ENCODE results near the gene RBKS. TPM values are rescaled to one million over a fixed set of nuclear protein-coding genes. Genes with fewer than 3 reads are reported as not detected.

Gene RBKS
- total RNA-seq, 1 donor from 2014 or later = 1.6 TPM

DNA sequence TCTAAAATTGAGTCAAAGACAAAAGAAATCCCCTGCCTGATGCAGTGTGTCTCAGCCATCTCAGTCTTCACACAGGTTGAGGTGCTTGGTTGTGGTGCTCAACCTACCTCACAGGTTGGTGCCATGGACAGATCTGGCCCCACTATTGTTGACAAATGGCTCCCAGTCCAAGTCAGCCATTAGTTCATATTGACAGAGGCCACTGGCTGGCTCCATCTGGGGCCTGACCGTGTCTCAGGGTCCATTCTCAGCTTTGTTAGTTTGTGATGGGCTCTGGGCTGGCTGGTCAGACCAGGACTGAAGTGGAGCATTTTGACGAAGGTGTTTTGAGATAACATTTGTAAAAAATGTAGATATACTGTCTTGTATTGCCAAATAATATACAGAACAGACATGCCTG, 81.8 kb downstream of the RBKS start:
- no peaks in the 10 kb centered on the region for H4K20me1 ChIP-seq (ENCODE audit: insufficient read depth, low read length)
- H3K9me3 ChIP-seq (ENCODE audit: insufficient read depth, low read depth, low read length) = no peaks in the 10 kb centered on the region
- H3K36me3 ChIP-seq (ENCODE audit: insufficient read depth, low read length) = no peaks in the 10 kb centered on the region
- Mint-ChIP-seq H3K4me1 (ENCODE audit: low read depth, unreplicated experiment) (peaks cover 30% of the 10 kb centered on the region), H3K27ac (ENCODE audit: unreplicated experiment) (no peak overlapping the region), H3K27me3 (ENCODE audit: low read depth, unreplicated experiment) (no peaks in the 10 kb centered on the region), H3K4me3 (ENCODE audit: unreplicated experiment) (no peak overlapping the region), H3K36me3 (ENCODE audit: low read depth, unreplicated experiment) (no peaks in the 10 kb centered on the region), H3K9me3 (ENCODE audit: unreplicated experiment) (peaks cover 2% of the 10 kb centered on the region)
- H3K4me2 ChIP-seq (ENCODE audit: low read length) = no peak overlapping the region
- TF ChIP-seq, protein P1, sequence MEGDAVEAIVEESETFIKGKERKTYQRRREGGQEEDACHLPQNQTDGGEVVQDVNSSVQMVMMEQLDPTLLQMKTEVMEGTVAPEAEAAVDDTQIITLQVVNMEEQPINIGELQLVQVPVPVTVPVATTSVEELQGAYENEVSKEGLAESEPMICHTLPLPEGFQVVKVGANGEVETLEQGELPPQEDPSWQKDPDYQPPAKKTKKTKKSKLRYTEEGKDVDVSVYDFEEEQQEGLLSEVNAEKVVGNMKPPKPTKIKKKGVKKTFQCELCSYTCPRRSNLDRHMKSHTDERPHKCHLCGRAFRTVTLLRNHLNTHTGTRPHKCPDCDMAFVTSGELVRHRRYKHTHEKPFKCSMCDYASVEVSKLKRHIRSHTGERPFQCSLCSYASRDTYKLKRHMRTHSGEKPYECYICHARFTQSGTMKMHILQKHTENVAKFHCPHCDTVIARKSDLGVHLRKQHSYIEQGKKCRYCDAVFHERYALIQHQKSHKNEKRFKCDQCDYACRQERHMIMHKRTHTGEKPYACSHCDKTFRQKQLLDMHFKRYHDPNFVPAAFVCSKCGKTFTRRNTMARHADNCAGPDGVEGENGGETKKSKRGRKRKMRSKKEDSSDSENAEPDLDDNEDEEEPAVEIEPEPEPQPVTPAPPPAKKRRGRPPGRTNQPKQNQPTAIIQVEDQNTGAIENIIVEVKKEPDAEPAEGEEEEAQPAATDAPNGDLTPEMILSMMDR (IDR thresholded peaks at IDR 0.05; ENCODE audit: insufficient read depth, low read depth, low read length) = no peak
- TF ChIP-seq EZH2 (IDR thresholded peaks at IDR 0.05; ENCODE audit: insufficient read depth, low read length) = no peak
- peaks cover 24% of the 10 kb centered on the region for H3K4me1 ChIP-seq (ENCODE audit: insufficient read depth, low read length)
- no peak overlapping the region for H3K9ac ChIP-seq (ENCODE audit: low read length)
- H3K27me3 ChIP-seq (ENCODE audit: insufficient read depth, low read length) = no peaks in the 10 kb centered on the region
- no peak overlapping the region for H2AFZ ChIP-seq (ENCODE audit: low read depth, low read length)
- FAIRE-seq (no peak), DNase-seq (ENCODE audit: low read depth) (no peak)
- H3K79me2 ChIP-seq (ENCODE audit: insufficient read depth, low read length) = no peaks in the 10 kb centered on the region
- H3K4me3 ChIP-seq (ENCODE audit: insufficient read depth, low read depth, low read length) = no peak overlapping the region
- H3K27ac ChIP-seq (ENCODE audit: low read depth, low read length) = peak overlapping the region; percentile 56

DNA sequence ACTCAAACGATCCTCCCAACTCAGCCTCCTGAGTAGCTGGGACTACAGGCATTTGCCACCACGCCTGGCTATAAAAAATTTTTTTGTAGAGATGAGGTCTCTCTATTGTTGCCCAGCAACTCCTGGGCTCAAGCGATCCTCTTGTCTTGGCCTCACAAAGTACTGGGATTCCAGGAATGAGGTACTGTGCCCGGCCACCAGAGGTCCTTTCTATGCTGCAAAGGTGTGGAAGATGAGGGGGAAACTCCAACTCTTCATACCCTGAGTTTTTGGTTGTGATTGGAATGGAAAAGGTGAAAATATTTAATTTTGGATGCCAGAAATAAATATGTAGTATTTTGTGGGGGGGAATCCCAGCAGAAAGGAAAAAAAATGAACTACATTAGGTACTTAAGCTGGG, 82.7 kb downstream of the RBKS start:
- no peak overlapping the region for H3K4me3 Mint-ChIP-seq (ENCODE audit: unreplicated experiment)
- Histone ChIP-seq H2AFZ (ENCODE audit: low read depth, low read length) (no peak overlapping the region), H3K27me3 (ENCODE audit: insufficient read depth, low read length) (no peaks in the 10 kb centered on the region), H3K9me3 (ENCODE audit: insufficient read depth, low read depth, low read length) (no peaks in the 10 kb centered on the region), H3K27ac (ENCODE audit: low read depth, low read length) (no peak overlapping the region), H3K4me1 (ENCODE audit: insufficient read depth, low read length) (peaks cover 24% of the 10 kb centered on the region), H3K4me2 (ENCODE audit: low read length) (no peak overlapping the region), H4K20me1 (ENCODE audit: insufficient read depth, low read length) (no peaks in the 10 kb centered on the region), H3K9ac (ENCODE audit: low read length) (no peak overlapping the region), H3K36me3 (ENCODE audit: insufficient read depth, low read length) (no peaks in the 10 kb centered on the region), H3K4me3 (ENCODE audit: insufficient read depth, low read depth, low read length) (no peak overlapping the region), H3K79me2 (ENCODE audit: insufficient read depth, low read length) (no peaks in the 10 kb centered on the region)
- H3K4me1 Mint-ChIP-seq (ENCODE audit: low read depth, unreplicated experiment) = peaks cover 33% of the 10 kb centered on the region
- no peak overlapping the region for H3K27ac Mint-ChIP-seq (ENCODE audit: unreplicated experiment)
- DNase-seq (ENCODE audit: low read depth) (no peak), FAIRE-seq (no peak)
- H3K9me3 Mint-ChIP-seq (ENCODE audit: unreplicated experiment) = peaks cover 2% of the 10 kb centered on the region
- no peaks in the 10 kb centered on the region for H3K36me3 Mint-ChIP-seq (ENCODE audit: low read depth, unreplicated experiment)
- no peaks in the 10 kb centered on the region for H3K27me3 Mint-ChIP-seq (ENCODE audit: low read depth, unreplicated experiment)
- no peak for TF ChIP-seq EZH2 (IDR thresholded peaks at IDR 0.05; ENCODE audit: insufficient read depth, low read length)
- TF ChIP-seq, protein P1 (IDR thresholded peaks at IDR 0.05; ENCODE audit: insufficient read depth, low read depth, low read length) = peak; percentile 48

DNA sequence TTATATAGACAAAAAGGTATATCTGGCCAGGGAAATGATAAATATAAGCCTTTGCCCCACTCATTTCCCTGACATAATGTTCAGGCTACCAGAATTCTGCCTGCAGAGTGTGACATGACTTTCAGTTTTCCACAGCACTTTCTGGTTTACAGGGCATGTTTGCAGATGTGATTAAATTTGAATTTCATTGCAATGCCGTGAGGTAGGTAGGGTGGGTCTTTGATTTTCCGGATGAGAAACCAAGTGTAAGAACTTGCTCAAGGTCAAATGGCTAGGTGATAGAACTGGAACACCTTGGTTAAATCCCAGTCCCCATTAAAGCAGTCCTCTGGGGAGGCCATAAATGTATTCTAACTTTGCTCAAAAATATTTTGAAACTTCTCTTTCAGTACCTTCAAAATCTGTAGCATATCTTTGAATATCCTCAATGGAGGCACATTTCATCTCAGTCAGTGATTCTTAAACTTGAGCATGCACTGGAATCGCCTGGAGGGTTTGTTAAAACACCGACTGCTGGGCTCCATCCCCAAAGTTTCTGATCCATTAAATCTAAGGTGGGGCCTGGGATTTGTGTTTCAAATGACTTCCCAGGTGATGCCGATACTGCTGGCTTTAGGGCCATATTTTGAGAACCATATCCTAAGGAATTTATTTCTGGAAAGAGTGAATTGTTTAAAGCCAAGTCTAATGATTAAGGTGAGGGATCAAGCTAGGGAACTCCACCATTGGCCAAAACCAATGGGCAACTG, 83.7 kb downstream of the RBKS start:
- no peaks in the 10 kb centered on the region for H3K9me3 Mint-ChIP-seq (ENCODE audit: unreplicated experiment)
- Histone ChIP-seq H3K9ac (ENCODE audit: low read length) (no peak overlapping the region), H3K4me3 (ENCODE audit: insufficient read depth, low read depth, low read length) (no peak overlapping the region), H3K9me3 (ENCODE audit: insufficient read depth, low read depth, low read length) (no peaks in the 10 kb centered on the region), H2AFZ (ENCODE audit: low read depth, low read length) (no peak overlapping the region), H3K79me2 (ENCODE audit: insufficient read depth, low read length) (no peaks in the 10 kb centered on the region), H3K27ac (ENCODE audit: low read depth, low read length) (no peak overlapping the region), H3K36me3 (ENCODE audit: insufficient read depth, low read length) (no peaks in the 10 kb centered on the region), H4K20me1 (ENCODE audit: insufficient read depth, low read length) (no peaks in the 10 kb centered on the region), H3K4me2 (ENCODE audit: low read length) (no peak overlapping the region), H3K27me3 (ENCODE audit: insufficient read depth, low read length) (no peaks in the 10 kb centered on the region), H3K4me1 (ENCODE audit: insufficient read depth, low read length) (peaks cover 24% of the 10 kb centered on the region)
- no peaks in the 10 kb centered on the region for H3K27me3 Mint-ChIP-seq (ENCODE audit: low read depth, unreplicated experiment)
- H3K27ac Mint-ChIP-seq (ENCODE audit: unreplicated experiment) = no peak overlapping the region
- TF ChIP-seq, protein P1 (IDR thresholded peaks at IDR 0.05; ENCODE audit: insufficient read depth, low read depth, low read length) = no peak
- no peak overlapping the region for H3K4me3 Mint-ChIP-seq (ENCODE audit: unreplicated experiment)
- DNase-seq (ENCODE audit: low read depth) (no peak), FAIRE-seq (no peak)
- H3K4me1 Mint-ChIP-seq (ENCODE audit: low read depth, unreplicated experiment) = peaks cover 30% of the 10 kb centered on the region
- no peaks in the 10 kb centered on the region for H3K36me3 Mint-ChIP-seq (ENCODE audit: low read depth, unreplicated experiment)

Data from astrocyte (in vitro differentiated cells and primary cell).